Measurements from ENCODE around the gene LHPP. TPM values are rescaled to one million over a fixed set of nuclear protein-coding genes. Genes with fewer than 3 reads are reported as not detected.
"Not testable (repeated sequence)": the region's sequence is repeated elsewhere in the genome, so short reads cannot be mapped to it uniquely, and the experiment has no call there.

LHPP gene
- total RNA-seq, 4 donors from 2014 or later = 8.7 to 19.9 (median 15.5) TPM

GRCh38 chr10:124605856-124606812 lies 144.5 kb downstream of the LHPP start:
- TF ChIP-seq POLR2A (IDR thresholded peaks at IDR 0.05) (no peak), CTCF (IDR thresholded peaks at IDR 0.05) (no peak)
- intact Hi-C loops (cut with DNase I; ENCODE audit: low total_unique reads) = no loop called here
- 75 to 81% methylated on average over 27 to 28 of the region's 31 CpGs for WGBS, 2 donors
- DNase-seq (ENCODE audit: low spot score in 2 of 2) = no peak
- no peak overlapping the region for H3K4me3 ChIP-seq (ENCODE audit: low read depth, poor library complexity, severe bottlenecking)

- no peak for DNase-seq (ENCODE audit: low spot score in 2 of 2)
- intact Hi-C loops (cut with DNase I; ENCODE audit: low total_unique reads) = no loop called here
- TF ChIP-seq POLR2A (IDR thresholded peaks at IDR 0.05) (no peak), CTCF (IDR thresholded peaks at IDR 0.05) (no peak)
- no peak overlapping the region for H3K4me3 ChIP-seq (ENCODE audit: low read depth, poor library complexity, severe bottlenecking)
- 36 to 41% methylated on average over 10 of the region's 10 CpGs for WGBS, 2 donors
These were observed 145.2 kb downstream of the LHPP start for GRCh38 chr10:124606822-124607221.

GRCh38 chr10:124607693-124608092 lies 146.1 kb downstream of the LHPP start:
- intact Hi-C loops (cut with DNase I; ENCODE audit: low total_unique reads) = no loop called here
- H3K4me3 ChIP-seq (ENCODE audit: low read depth, poor library complexity, severe bottlenecking) = no peak overlapping the region
- TF ChIP-seq CTCF (IDR thresholded peaks at IDR 0.05) = no peak
- no peak for TF ChIP-seq POLR2A (IDR thresholded peaks at IDR 0.05)
- WGBS, 2 donors = 78 to 86% methylated on average over 18 of the region's 18 CpGs
- DNase-seq (ENCODE audit: low spot score in 2 of 2) = no peak

GRCh38 chr10:124608093-124608721 lies 146.6 kb downstream of the LHPP start:
- WGBS, 2 donors = 80 to 81% methylated on average over 14 of the region's 14 CpGs
- H3K4me3 ChIP-seq (ENCODE audit: low read depth, poor library complexity, severe bottlenecking) = no peak overlapping the region
- DNase-seq (ENCODE audit: low spot score in 2 of 2) = no peak
- intact Hi-C loops (cut with DNase I; ENCODE audit: low total_unique reads) = no loop called here
- TF ChIP-seq POLR2A (IDR thresholded peaks at IDR 0.05) = no peak
- no peak for TF ChIP-seq CTCF (IDR thresholded peaks at IDR 0.05)

- no peak overlapping the region for H3K4me3 ChIP-seq (ENCODE audit: low read depth, poor library complexity, severe bottlenecking)
- intact Hi-C loops (cut with DNase I; ENCODE audit: low total_unique reads) = no loop called here
- WGBS, 2 donors = 90 to 93% methylated on average over 11 of the region's 11 CpGs
- TF ChIP-seq CTCF (IDR thresholded peaks at IDR 0.05) (no peak), POLR2A (IDR thresholded peaks at IDR 0.05) (no peak)
- no peak for DNase-seq (ENCODE audit: low spot score in 2 of 2)
These were observed 148.1 kb downstream of the LHPP start for GRCh38 chr10:124609698-124610097.

- not testable (repeated sequence) for DNase-seq (ENCODE audit: low spot score in 2 of 2); H3K4me3 ChIP-seq (ENCODE audit: low read depth, poor library complexity, severe bottlenecking)
- 96 to 98% methylated on average over 13 to 18 of the region's 19 CpGs for WGBS, 2 donors
These were observed 148.6 kb downstream of the LHPP start for GRCh38 chr10:124610186-124610585.

GRCh38 chr10:124610851-124611250 lies 149.2 kb downstream of the LHPP start:
- intact Hi-C loops (cut with DNase I; ENCODE audit: low total_unique reads); DNase-seq (ENCODE audit: low spot score in 2 of 2); H3K4me3 ChIP-seq (ENCODE audit: low read depth, poor library complexity, severe bottlenecking): not testable (repeated sequence)
- WGBS, 2 donors = 82 to 94% methylated on average over 7 to 11 of the region's 17 CpGs

More at GRCh38 chr10:124610186-124610585, 148.6 kb downstream of the LHPP start:
- intact Hi-C loops (cut with DNase I; ENCODE audit: low total_unique reads) = not testable (repeated sequence)
